IMR-90 (cell line): Measurements from ENCODE around the gene CTNND2. TPM values are rescaled to one million over a fixed set of nuclear protein-coding genes. Genes with fewer than 3 reads are reported as not detected.

ENCODE experiments used
- ATAC-seq: fragments of 200-7000 bp; cut with Tn5 transposase; 2 replicates; pipeline ENCODE4 v1.9.1; 2020; ENCODE audit warnings: low read depth, mild to moderate bottlenecking, moderate library complexity
- BruUV-seq: library from RNA; stranded (reverse); fragments of 400-500 nt; replicated peaks from 2 replicates; lab custom pipeline; 2021; lab: Mats Ljungman, UMichigan
- CTCF ChIA-PET: fragments of 300-600 bp; formaldehyde crosslinking; extraction: SDS; loops from one replicate; lab custom pipeline; 2021; ENCODE audit warnings: antibody characterized with exemption; lab: Yijun Ruan, JAX
- POLR2A ChIA-PET: fragments of 300-600 bp; sonication (Branson Sonifier 250); formaldehyde crosslinking; loops from one replicate; lab custom pipeline; 2022; ENCODE audit warnings: antibody characterized with exemption; ENCODE audit not compliant: unreplicated experiment; lab: Charles Lee
- DNase-seq: peaks from one replicate; pipeline ENCODE4 v3.0.0; 2013
- H2AFZ ChIP-seq: replicated peaks from 2 replicates; pipeline ENCODE3; 2013; ENCODE audit warnings: low read length, mild to moderate bottlenecking; ENCODE audit not compliant: poor library complexity
- H2AK5ac ChIP-seq: 2 replicates; pipeline ENCODE4 v1.6.1; 2013; ENCODE audit warnings: low read depth, low read length, inconsistent platforms
- H2AK9ac ChIP-seq: replicated peaks from 2 replicates; pipeline ENCODE3; 2013; ENCODE audit warnings: mild to moderate bottlenecking, low read depth, low read length, moderate library complexity; ENCODE audit not compliant: poor library complexity
- H2BK120ac ChIP-seq: 2 replicates; pipeline ENCODE4 v1.6.1; 2013; ENCODE audit warnings: low read depth, low read length, inconsistent platforms
- H2BK15ac ChIP-seq: 3 replicates; pipeline ENCODE4 v1.6.1; 2013; ENCODE audit warnings: low read depth, low read length, inconsistent platforms
- H2BK20ac ChIP-seq: 2 replicates; pipeline ENCODE4 v1.6.1; 2013; ENCODE audit warnings: low read depth, mild to moderate bottlenecking, inconsistent platforms, low read length, moderate library complexity
- H2BK5ac ChIP-seq: 2 replicates; pipeline ENCODE4 v1.6.1; 2013; ENCODE audit warnings: mild to moderate bottlenecking, low read depth, low read length, inconsistent platforms; ENCODE audit not compliant: poor library complexity, severe bottlenecking
- H3K14ac ChIP-seq: replicated peaks from 2 replicates; pipeline ENCODE4 v1.6.1; 2013; ENCODE audit warnings: low read depth, low read length, inconsistent platforms
- H3K18ac ChIP-seq: 2 replicates; pipeline ENCODE4 v1.6.1; 2013; ENCODE audit warnings: low read depth, low read length, control low read depth
- H3K23ac ChIP-seq: 2 replicates; pipeline ENCODE4 v1.6.1; 2013; ENCODE audit warnings: low read depth, low read length, inconsistent platforms
- H3K27ac ChIP-seq: 2 replicates; pipeline ENCODE4 v1.5.1; 2013; ENCODE audit warnings: mild to moderate bottlenecking, control low read depth, low read length; ENCODE audit not compliant: insufficient read depth
- H3K27me3 ChIP-seq: 2 replicates; pipeline ENCODE4 v1.6.1; 2013; ENCODE audit warnings: low read length; ENCODE audit not compliant: control insufficient read depth, insufficient read depth
- H3K36me3 ChIP-seq: 2 replicates; pipeline ENCODE4 v1.6.1; 2013; ENCODE audit warnings: low read length, mixed read lengths; ENCODE audit not compliant: control insufficient read depth, insufficient read depth
- H3K4ac ChIP-seq: 2 replicates; pipeline ENCODE4 v1.6.1; 2013; ENCODE audit warnings: low read depth, low read length, inconsistent platforms
- H3K4me1 ChIP-seq: 2 replicates; pipeline ENCODE4 v1.6.1; 2013; ENCODE audit warnings: low read length, mixed read lengths; ENCODE audit not compliant: control insufficient read depth, insufficient read depth
- H3K4me2 ChIP-seq: 2 replicates; pipeline ENCODE4 v1.6.1; 2013; ENCODE audit warnings: low read depth, mild to moderate bottlenecking, control low read depth, low read length, moderate library complexity
- H3K4me3 ChIP-seq: 2 replicates; pipeline ENCODE4 v1.5.1; 2013; ENCODE audit warnings: low read depth, mild to moderate bottlenecking, control low read depth, low read length, moderate library complexity; ENCODE audit not compliant: insufficient read depth
- H3K56ac ChIP-seq: 2 replicates; pipeline ENCODE4 v1.6.1; 2013; ENCODE audit warnings: low read length, inconsistent platforms; ENCODE audit not compliant: insufficient read depth; ENCODE audit errors: extremely low read depth
- H3K79me1 ChIP-seq, 2 experiments: 2 replicates each; pipeline ENCODE4 v1.6.1; 2013; ENCODE audit warnings: low read length in 2 of 2, inconsistent platforms in 1 of 2, low read depth in 1 of 2
- H3K9ac ChIP-seq: 2 replicates; pipeline ENCODE4 v1.6.1; 2013; ENCODE audit warnings: low read depth, low read length, control low read depth
- H3K9me1 ChIP-seq: 2 replicates; pipeline ENCODE4 v1.6.1; 2013; ENCODE audit warnings: low read length, inconsistent platforms; ENCODE audit not compliant: insufficient read depth
- H3K9me3 ChIP-seq: 2 replicates; pipeline ENCODE4 v1.6.1; 2013; ENCODE audit warnings: low read length; ENCODE audit not compliant: control insufficient read depth, insufficient read depth
- H4K20me1 ChIP-seq: 2 replicates; pipeline ENCODE4 v1.6.1; 2013; ENCODE audit warnings: low read length, inconsistent platforms; ENCODE audit not compliant: insufficient read depth
- H4K5ac ChIP-seq: 2 replicates; pipeline ENCODE4 v1.6.1; 2013; ENCODE audit warnings: mild to moderate bottlenecking, low read depth, low read length, control low read depth
- H4K8ac ChIP-seq, 2 experiments: 2 replicates each; pipeline ENCODE4 v1.6.1; 2013; ENCODE audit warnings: low read depth in 2 of 2, low read length in 2 of 2, control low read depth in 1 of 2, inconsistent platforms in 1 of 2
- H4K91ac ChIP-seq: 2 replicates; pipeline ENCODE4 v1.6.1; 2013; ENCODE audit warnings: low read depth, low read length, inconsistent platforms; ENCODE audit not compliant: insufficient read depth
- CEBPB ChIP-seq: IDR thresholded peaks from 2 replicates; pipeline ENCODE4 v1.6.1; 2012; ENCODE audit warnings: low read depth, low read length, improper control_type of control experiment
- ELK1 ChIP-seq: fragments of 150-350 bp; IDR thresholded peaks from 2 replicates; pipeline ENCODE4 v1.6.1; 2016; ENCODE audit warnings: low read depth, mild to moderate bottlenecking, low read length, moderate library complexity, borderline replicate concordance
- FOS ChIP-seq: fragments of 150-350 bp; IDR thresholded peaks from 2 replicates; pipeline ENCODE4 v1.6.1; 2016; ENCODE audit warnings: low read depth, low read length
- MAFK ChIP-seq: IDR thresholded peaks from 2 replicates; pipeline ENCODE4 v1.6.1; 2012; ENCODE audit warnings: low read depth, low read length, improper control_type of control experiment
- MAZ ChIP-seq: IDR thresholded peaks from 2 replicates; pipeline ENCODE4 v1.6.1; 2012; ENCODE audit warnings: low read depth, mild to moderate bottlenecking, low read length, improper control_type of control experiment, moderate library complexity, borderline replicate concordance
- POLR2A ChIP-seq: IDR thresholded peaks from 2 replicates; pipeline ENCODE4 v1.6.1; 2012; ENCODE audit warnings: mild to moderate bottlenecking, low read depth, low read length
- RFX5 ChIP-seq: IDR thresholded peaks from 2 replicates; pipeline ENCODE4 v1.8.0; 2012; ENCODE audit warnings: low read depth, mild to moderate bottlenecking, low read length, moderate library complexity
- WGBS, 2 experiments: methylation state at CpG; one replicate each; pipeline versions ENCODE4 v1.1.5 to v1.1.7; 2013; ENCODE audit warnings: missing lambda C conversion rate in 2 of 2; ENCODE audit not compliant: insufficient read length in 1 of 2; ENCODE audit errors: extremely low coverage in 2 of 2; 5-methylcytosine and 5-hydroxymethylcytosine counted together
- dilution Hi-C: fragments of 300-500 bp; cut with HindIII; formaldehyde crosslinking; loops from one replicate; pipeline ENCODE4 v1.14.3; 2018; ENCODE audit warnings: low sequenced_read_pairs; ENCODE audit not compliant: unreplicated experiment
- in situ Hi-C: fragments of 300-500 bp; cut with MboI; formaldehyde crosslinking; loops from 3 replicates; pipeline ENCODE4 v1.14.3; 2019; ENCODE audit warnings: low sequenced_read_pairs, inconsistent platforms, mixed read lengths
- intact Hi-C: fragments of 100-400 bp; cut with micrococcal nuclease; formaldehyde crosslinking; loops from 2 replicates; pipeline ENCODE4 v1.10.0; 2022
- polyA plus RNA-seq, 3 experiments: library from polyadenylated mRNA; depleted of rRNA; stranded (reverse); fragments of >200 nt; gene quantifications; 2 replicates each; pipeline ENCODE4 v1.2.3, GENCODE V29; 2012; ENCODE audit warnings: low replicate concordance in 1 of 3
- total RNA-seq: library from RNA; depleted of rRNA; stranded (reverse); fragments of >200 nt; gene quantifications from 2 replicates; pipeline ENCODE4 v1.2.3, GENCODE V29; 2012
- TF ChIP-seq, protein P1 (sequence below): conservative IDR thresholded peaks from 2 replicates; pipeline ENCODE4 v1.5.1; 2012; ENCODE audit warnings: mild to moderate bottlenecking, low read depth, low read length, improper control_type of control experiment

The CTNND2 gene
- total and polyA plus RNA-seq, 2 of the 4 experiments (the other 2 are of a cell fraction): not detected

DNA sequence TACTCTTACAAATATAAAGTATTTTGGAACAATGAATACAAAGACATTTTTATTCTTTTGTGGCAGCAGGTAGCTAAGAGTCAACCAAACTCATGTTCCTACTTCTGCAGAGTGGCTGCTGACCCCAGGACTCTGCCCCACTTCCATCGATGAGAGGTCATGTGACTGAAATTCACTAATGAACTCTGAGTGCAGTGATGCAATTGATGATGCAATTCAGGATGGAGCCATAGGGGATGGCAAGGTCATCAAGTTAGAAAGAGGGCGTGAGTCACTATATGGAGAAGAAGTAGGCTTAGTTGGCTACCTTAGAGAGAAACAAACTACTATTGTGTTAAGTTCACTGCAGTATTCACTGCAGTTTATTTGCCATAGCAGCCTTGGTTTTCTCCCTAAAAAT, 340.4 kb downstream of the CTNND2 start:
- TF ChIP-seq FOS (no peak), RFX5 (no peak), MAZ (no peak), CEBPB (peak; percentile 53; the same call in 1 of the 2 replicates), ELK1 (no peak), MAFK (no peak), POLR2A (no peak)
- TF ChIP-seq, protein P1, sequence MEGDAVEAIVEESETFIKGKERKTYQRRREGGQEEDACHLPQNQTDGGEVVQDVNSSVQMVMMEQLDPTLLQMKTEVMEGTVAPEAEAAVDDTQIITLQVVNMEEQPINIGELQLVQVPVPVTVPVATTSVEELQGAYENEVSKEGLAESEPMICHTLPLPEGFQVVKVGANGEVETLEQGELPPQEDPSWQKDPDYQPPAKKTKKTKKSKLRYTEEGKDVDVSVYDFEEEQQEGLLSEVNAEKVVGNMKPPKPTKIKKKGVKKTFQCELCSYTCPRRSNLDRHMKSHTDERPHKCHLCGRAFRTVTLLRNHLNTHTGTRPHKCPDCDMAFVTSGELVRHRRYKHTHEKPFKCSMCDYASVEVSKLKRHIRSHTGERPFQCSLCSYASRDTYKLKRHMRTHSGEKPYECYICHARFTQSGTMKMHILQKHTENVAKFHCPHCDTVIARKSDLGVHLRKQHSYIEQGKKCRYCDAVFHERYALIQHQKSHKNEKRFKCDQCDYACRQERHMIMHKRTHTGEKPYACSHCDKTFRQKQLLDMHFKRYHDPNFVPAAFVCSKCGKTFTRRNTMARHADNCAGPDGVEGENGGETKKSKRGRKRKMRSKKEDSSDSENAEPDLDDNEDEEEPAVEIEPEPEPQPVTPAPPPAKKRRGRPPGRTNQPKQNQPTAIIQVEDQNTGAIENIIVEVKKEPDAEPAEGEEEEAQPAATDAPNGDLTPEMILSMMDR: no peak
- Histone ChIP-seq H2BK5ac (no peak overlapping the region), H3K56ac (no peak overlapping the region), H2AK9ac (no peak overlapping the region), H3K4ac (no peak overlapping the region), H3K18ac (no peak overlapping the region), H3K14ac (no peak overlapping the region), H4K8ac (no peak overlapping the region), H4K20me1 (no peaks in the 10 kb centered on the region), H2BK20ac (no peak overlapping the region), H3K9ac (no peak overlapping the region), H3K79me1 (no peaks in the 10 kb centered on the region), H2BK15ac (no peak overlapping the region), H3K27ac (no peak overlapping the region), H2AFZ (no peak overlapping the region), H3K4me3 (no peak overlapping the region), H3K9me3 (peaks cover 12% of the 10 kb centered on the region; the same call in 1 of the 2 replicates), H2AK5ac (no peak overlapping the region), H3K27me3 (no peaks in the 10 kb centered on the region), H3K4me1 (no peaks in the 10 kb centered on the region), H4K5ac (no peak overlapping the region), H2BK120ac (no peak overlapping the region), H3K9me1 (no peaks in the 10 kb centered on the region), H3K36me3 (no peaks in the 10 kb centered on the region), H3K23ac (no peak overlapping the region), H3K4me2 (no peak overlapping the region), H4K91ac (no peak overlapping the region)
- ATAC-seq (no peak), DNase-seq (no peak)
- dilution Hi-C loops (no loop called here), intact Hi-C loops (no loop called here), in situ Hi-C loops (no loop called here)
- ChIA-PET CTCF (no interaction called here), POLR2A (no interaction called here)
- BruUV-seq: no TSS peak
- WGBS, 2 experiments: no CpG with 5 or more reads among the region's 2 CpGs
